HepG2 (cell line): ENCODE data around the gene KIF13A. TPM values are rescaled to one million over a fixed set of nuclear protein-coding genes. Genes with fewer than 3 reads are reported as not detected.

Source experiments
- E2F2 ChIP-seq: sonication (generic); formaldehyde crosslinking; IDR thresholded peaks from 2 replicates; pipeline ENCODE4 v1.4.0; 2020; ENCODE audit warnings: missing genetic modification reagents, borderline replicate concordance
- FOXJ3 ChIP-seq: sonication (generic); formaldehyde crosslinking; IDR thresholded peaks from 2 replicates; pipeline ENCODE4 v1.4.0; 2020; ENCODE audit warnings: missing genetic modification reagents, mild to moderate bottlenecking, borderline replicate concordance
- IRF1 ChIP-seq: sonication (generic); formaldehyde crosslinking; IDR thresholded peaks from 2 replicates; pipeline ENCODE4 v1.4.0; 2020; ENCODE audit warnings: low read depth, mild to moderate bottlenecking, missing genetic modification reagents
- IRF9 ChIP-seq: sonication (generic); formaldehyde crosslinking; IDR thresholded peaks from 2 replicates; pipeline ENCODE4 v1.8.0; 2022; ENCODE audit warnings: missing genetic modification reagents, mild to moderate bottlenecking, borderline replicate concordance
- NFE2L1 ChIP-seq: sonication (generic); formaldehyde crosslinking; IDR thresholded peaks from 2 replicates; pipeline ENCODE4 v1.4.0; 2020; ENCODE audit warnings: missing genetic modification reagents, mild to moderate bottlenecking, borderline replicate concordance
- SIX4 ChIP-seq: sonication (generic); formaldehyde crosslinking; IDR thresholded peaks from 2 replicates; pipeline ENCODE4 v1.4.0; 2020; ENCODE audit warnings: missing genetic modification reagents
- ZFP36L1 ChIP-seq: sonication (generic); formaldehyde crosslinking; IDR thresholded peaks from 2 replicates; pipeline ENCODE4 v1.8.0; 2022; ENCODE audit warnings: mild to moderate bottlenecking, missing genetic modification reagents, moderate library complexity
- ZNF101 ChIP-seq: sonication (generic); formaldehyde crosslinking; IDR thresholded peaks from 2 replicates; pipeline ENCODE4 v1.4.0; 2020; ENCODE audit warnings: mild to moderate bottlenecking, low read depth, missing genetic modification reagents, borderline replicate concordance
- ZNF253 ChIP-seq: sonication (generic); formaldehyde crosslinking; IDR thresholded peaks from 2 replicates; pipeline ENCODE4 v1.8.0; 2022; ENCODE audit warnings: mild to moderate bottlenecking, missing genetic modification reagents, borderline replicate concordance
- ZNF629 ChIP-seq: sonication (generic); formaldehyde crosslinking; conservative IDR thresholded peaks from 2 replicates; pipeline ENCODE4 v1.5.0; 2020; ENCODE audit warnings: missing genetic modification reagents
- polyA plus RNA-seq, 8 experiments: library from polyadenylated mRNA; depleted of rRNA in 3 of 8; stranded (reverse) in 7 of 8; unstranded in 1 of 8; fragments of >200 nt; fragmentation: Illumina TruSeq in 4 of 8; extraction: Trizol in 4 of 8; gene quantifications; 2 replicates each; pipeline versions ENCODE4 v1.2.1 to v1.2.3, GENCODE V29; 2011 to 2016; ENCODE audit warnings: low read depth in 4 of 8, missing spikeins in 1 of 8, mixed read lengths in 1 of 8; ENCODE audit not compliant: insufficient read depth in 1 of 8
- total RNA-seq, 5 experiments: library from RNA; depleted of rRNA; stranded (reverse); fragments of >200 nt; fragmentation: Illumina TruSeq; extraction: Trizol; gene quantifications; 2 replicates each; pipeline ENCODE4 v1.2.3, GENCODE V29; 2016; ENCODE audit warnings: low read depth in 1 of 5
- TF ChIP-seq, protein P1 (sequence below): sonication (generic); formaldehyde crosslinking; IDR thresholded peaks from 2 replicates; pipeline ENCODE4 v1.4.0; 2020; ENCODE audit warnings: missing genetic modification reagents, borderline replicate concordance
- TF ChIP-seq, protein P2 (sequence below): sonication (generic); formaldehyde crosslinking; IDR thresholded peaks from 2 replicates; pipeline ENCODE4 v1.5.0; 2020; ENCODE audit warnings: mild to moderate bottlenecking, missing genetic modification reagents, borderline replicate concordance
- TF ChIP-seq, protein P3 (sequence below): IDR thresholded peaks from 2 replicates; pipeline ENCODE4 v1.6.1; 2016; ENCODE audit warnings: mild to moderate bottlenecking, missing biosample characterization, missing genetic modification reagents
- TF ChIP-seq, protein P4 (sequence below): sonication (generic); formaldehyde crosslinking; IDR thresholded peaks from 2 replicates; pipeline ENCODE4 v1.8.0; 2022; ENCODE audit warnings: missing genetic modification reagents, mild to moderate bottlenecking, inconsistent platforms, borderline replicate concordance

The KIF13A gene
- total and polyA plus RNA-seq, 2 of the 13 experiments (the other 11 are each of a cell fraction or from before 2014, with no cell fraction given): 21.1 to 37.2 TPM

DNA sequence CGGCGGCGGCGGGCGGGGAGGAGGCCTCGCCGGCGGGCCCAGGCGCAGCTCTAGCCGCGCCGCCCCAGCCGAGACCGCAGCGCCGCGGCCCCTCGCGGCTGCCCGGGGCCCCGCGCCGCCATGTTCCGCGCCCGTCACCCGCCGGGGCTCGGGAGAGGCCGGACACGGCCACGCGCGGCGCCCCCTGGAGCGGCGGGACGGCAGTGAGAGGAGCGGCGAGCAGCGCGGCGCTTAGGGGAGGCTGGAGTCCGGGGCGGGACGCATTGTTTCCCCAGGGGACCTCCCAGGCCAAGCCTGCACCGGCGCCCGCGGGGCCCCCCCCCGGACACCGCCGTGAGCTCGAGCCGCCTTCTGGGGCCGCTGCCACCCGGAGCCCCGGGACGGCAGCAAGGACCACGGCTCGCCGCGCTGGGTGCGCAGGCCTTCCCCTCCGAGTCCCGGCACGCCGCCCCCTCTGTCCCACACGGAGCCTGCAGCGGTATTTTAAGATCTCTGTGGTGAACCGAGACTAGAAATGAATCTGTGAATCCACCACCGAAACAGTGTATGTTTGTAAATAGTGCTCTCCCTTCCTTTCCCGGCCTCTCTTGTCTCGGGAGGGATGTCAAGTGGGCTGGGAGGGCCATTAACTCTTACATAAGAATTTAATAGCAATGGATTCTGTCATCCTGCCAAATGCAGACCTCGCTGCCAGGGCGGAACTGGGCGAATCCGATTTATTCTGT is 424 bp upstream of the KIF13A start (continued):
- TF ChIP-seq ZNF101 (CRISPR knock-in tag) (no peak), ZFP36L1 (CRISPR knock-in tag) (no peak), NFE2L1 (CRISPR knock-in tag) (no peak), SIX4 (CRISPR knock-in tag) (no peak), ZNF629 (CRISPR knock-in tag) (no peak), IRF9 (no peak; the same call in 1 of the 2 replicates), ZNF253 (CRISPR knock-in tag) (peak; percentile 62; the same call in 1 of the 2 replicates), IRF1 (CRISPR knock-in tag) (no peak), E2F2 (no peak), FOXJ3 (CRISPR knock-in tag) (no peak)
- TF ChIP-seq, protein P1, sequence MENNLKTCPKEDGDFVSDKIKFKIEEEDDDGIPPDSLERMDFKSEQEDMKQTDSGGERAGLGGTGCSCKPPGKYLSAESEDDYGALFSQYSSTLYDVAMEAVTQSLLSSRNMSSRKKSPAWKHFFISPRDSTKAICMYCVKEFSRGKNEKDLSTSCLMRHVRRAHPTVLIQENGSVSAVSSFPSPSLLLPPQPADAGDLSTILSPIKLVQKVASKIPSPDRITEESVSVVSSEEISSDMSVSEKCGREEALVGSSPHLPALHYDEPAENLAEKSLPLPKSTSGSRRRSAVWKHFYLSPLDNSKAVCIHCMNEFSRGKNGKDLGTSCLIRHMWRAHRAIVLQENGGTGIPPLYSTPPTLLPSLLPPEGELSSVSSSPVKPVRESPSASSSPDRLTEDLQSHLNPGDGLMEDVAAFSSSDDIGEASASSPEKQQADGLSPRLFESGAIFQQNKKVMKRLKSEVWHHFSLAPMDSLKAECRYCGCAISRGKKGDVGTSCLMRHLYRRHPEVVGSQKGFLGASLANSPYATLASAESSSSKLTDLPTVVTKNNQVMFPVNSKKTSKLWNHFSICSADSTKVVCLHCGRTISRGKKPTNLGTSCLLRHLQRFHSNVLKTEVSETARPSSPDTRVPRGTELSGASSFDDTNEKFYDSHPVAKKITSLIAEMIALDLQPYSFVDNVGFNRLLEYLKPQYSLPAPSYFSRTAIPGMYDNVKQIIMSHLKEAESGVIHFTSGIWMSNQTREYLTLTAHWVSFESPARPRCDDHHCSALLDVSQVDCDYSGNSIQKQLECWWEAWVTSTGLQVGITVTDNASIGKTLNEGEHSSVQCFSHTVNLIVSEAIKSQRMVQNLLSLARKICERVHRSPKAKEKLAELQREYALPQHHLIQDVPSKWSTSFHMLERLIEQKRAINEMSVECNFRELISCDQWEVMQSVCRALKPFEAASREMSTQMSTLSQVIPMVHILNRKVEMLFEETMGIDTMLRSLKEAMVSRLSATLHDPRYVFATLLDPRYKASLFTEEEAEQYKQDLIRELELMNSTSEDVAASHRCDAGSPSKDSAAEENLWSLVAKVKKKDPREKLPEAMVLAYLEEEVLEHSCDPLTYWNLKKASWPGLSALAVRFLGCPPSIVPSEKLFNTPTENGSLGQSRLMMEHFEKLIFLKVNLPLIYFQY (CRISPR knock-in tag): no peak
- TF ChIP-seq, protein P2, sequence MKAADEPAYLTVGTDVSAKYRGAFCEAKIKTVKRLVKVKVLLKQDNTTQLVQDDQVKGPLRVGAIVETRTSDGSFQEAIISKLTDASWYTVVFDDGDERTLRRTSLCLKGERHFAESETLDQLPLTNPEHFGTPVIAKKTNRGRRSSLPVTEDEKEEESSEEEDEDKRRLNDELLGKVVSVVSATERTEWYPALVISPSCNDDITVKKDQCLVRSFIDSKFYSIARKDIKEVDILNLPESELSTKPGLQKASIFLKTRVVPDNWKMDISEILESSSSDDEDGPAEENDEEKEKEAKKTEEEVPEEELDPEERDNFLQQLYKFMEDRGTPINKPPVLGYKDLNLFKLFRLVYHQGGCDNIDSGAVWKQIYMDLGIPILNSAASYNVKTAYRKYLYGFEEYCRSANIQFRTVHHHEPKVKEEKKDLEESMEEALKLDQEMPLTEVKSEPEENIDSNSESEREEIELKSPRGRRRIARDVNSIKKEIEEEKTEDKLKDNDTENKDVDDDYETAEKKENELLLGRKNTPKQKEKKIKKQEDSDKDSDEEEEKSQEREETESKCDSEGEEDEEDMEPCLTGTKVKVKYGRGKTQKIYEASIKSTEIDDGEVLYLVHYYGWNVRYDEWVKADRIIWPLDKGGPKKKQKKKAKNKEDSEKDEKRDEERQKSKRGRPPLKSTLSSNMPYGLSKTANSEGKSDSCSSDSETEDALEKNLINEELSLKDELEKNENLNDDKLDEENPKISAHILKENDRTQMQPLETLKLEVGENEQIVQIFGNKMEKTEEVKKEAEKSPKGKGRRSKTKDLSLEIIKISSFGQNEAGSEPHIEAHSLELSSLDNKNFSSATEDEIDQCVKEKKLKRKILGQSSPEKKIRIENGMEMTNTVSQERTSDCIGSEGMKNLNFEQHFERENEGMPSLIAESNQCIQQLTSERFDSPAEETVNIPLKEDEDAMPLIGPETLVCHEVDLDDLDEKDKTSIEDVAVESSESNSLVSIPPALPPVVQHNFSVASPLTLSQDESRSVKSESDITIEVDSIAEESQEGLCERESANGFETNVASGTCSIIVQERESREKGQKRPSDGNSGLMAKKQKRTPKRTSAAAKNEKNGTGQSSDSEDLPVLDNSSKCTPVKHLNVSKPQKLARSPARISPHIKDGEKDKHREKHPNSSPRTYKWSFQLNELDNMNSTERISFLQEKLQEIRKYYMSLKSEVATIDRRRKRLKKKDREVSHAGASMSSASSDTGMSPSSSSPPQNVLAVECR (CRISPR knock-in tag): peak; percentile 61; the same call in 1 of the 2 replicates
- TF ChIP-seq, protein P3, sequence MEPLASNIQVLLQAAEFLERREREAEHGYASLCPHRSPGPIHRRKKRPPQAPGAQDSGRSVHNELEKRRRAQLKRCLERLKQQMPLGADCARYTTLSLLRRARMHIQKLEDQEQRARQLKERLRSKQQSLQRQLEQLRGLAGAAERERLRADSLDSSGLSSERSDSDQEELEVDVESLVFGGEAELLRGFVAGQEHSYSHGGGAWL: peak; percentile 74; the same call in 1 of the 2 replicates
- TF ChIP-seq, protein P4, sequence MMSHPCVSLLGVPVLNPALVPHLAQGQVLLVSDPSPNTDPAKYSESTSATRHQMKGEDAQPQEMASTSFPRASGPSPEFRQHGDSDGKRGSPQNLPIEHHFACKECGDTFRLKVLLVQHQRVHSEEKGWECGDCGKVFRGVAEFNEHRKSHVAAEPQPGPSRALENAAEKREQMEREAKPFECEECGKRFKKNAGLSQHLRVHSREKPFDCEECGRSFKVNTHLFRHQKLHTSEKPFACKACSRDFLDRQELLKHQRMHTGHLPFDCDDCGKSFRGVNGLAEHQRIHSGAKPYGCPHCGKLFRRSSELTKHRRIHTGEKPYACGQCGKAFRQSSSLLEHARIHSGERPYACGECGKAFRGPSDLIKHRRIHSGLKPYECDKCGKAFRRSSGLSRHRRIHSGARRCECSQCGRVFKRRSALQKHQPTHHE (CRISPR knock-in tag): no peak
